H1 (cell line): ENCODE measurements around the gene SOS1. TPM values are rescaled to one million over a fixed set of nuclear protein-coding genes. Genes with fewer than 3 reads are reported as not detected.

Source experiments
- CREB1 ChIP-seq: IDR thresholded peaks from 2 replicates; pipeline ENCODE4 v1.6.1; 2012; ENCODE audit warnings: inconsistent platforms
- MAFK ChIP-seq: IDR thresholded peaks from 2 replicates; pipeline ENCODE4 v1.6.1; 2012; ENCODE audit warnings: low read depth, mild to moderate bottlenecking, improper control_type of control experiment, low read length
- polyA plus RNA-seq, 7 experiments: library from polyadenylated mRNA; depleted of rRNA in 3 of 7; stranded (reverse) in 5 of 7; unstranded in 2 of 7; fragments of >200 nt in 5 of 7; fragments of 200-250 nt in 2 of 7; gene quantifications; 1 replicate in 5 of 7; 2 replicates in 1 of 7; 4 replicates in 1 of 7; pipeline versions ENCODE4 v1.2.1 to v1.2.3, GENCODE V29; 2011 to 2013; ENCODE audit warnings: missing spikeins in 2 of 7, mixed read lengths in 2 of 7
- total RNA-seq: library from RNA; stranded (reverse); fragmentation: NEBNext Ultra II Directional; extraction: Animal tissue kit (Norgen Biotek cat#: 25700); gene quantifications from 2 replicates; pipeline ENCODE4 v1.2.1, GENCODE V29; 2021
- TF ChIP-seq, protein P1 (sequence below): fragments of 300-600 bp; sonication (generic); IDR thresholded peaks from 2 replicates; pipeline ENCODE4 v1.7.1; 2012; ENCODE audit warnings: low read length, moderate library complexity, mild to moderate bottlenecking, inconsistent platforms; ENCODE audit not compliant: insufficient replicate concordance

The SOS1 gene
- total and polyA plus RNA-seq, 2 of the 8 experiments (the other 6 are each of a cell fraction or from before 2014, with no cell fraction given): 25.7 to 27.0 TPM

DNA sequence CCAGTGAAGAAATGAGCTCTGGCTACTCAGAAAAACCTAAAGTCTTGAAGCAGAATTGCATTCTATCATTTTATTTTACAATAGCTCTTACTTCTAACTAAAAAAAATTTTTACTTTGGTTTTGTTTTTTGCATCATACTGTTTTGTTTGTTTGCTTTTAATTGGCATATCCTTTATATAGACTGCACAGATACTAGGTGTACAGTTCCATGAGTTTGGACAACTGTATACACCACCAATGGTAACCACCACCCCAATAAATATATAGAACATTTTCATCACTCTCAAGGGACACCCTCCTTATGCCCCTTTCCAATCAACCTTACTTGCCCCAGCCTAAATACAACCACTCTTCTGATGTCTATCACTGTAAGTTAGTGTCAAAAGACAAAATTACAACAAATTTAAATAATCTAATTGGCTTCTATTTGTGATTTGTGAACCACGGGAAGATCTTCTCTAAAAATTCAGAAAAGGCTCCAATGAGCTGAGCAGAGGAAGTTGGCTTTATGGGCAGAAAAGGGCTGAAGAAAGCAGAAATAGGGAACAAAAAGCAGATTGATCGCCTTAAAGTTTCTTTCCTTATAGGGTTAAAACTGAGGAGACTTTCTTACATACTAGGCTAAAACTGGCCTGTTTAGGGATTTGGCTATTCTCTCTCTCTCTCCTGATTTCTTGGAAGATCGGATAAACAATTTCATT is 22.2 kb upstream of the SOS1 start (continued):
- TF ChIP-seq, protein P1, sequence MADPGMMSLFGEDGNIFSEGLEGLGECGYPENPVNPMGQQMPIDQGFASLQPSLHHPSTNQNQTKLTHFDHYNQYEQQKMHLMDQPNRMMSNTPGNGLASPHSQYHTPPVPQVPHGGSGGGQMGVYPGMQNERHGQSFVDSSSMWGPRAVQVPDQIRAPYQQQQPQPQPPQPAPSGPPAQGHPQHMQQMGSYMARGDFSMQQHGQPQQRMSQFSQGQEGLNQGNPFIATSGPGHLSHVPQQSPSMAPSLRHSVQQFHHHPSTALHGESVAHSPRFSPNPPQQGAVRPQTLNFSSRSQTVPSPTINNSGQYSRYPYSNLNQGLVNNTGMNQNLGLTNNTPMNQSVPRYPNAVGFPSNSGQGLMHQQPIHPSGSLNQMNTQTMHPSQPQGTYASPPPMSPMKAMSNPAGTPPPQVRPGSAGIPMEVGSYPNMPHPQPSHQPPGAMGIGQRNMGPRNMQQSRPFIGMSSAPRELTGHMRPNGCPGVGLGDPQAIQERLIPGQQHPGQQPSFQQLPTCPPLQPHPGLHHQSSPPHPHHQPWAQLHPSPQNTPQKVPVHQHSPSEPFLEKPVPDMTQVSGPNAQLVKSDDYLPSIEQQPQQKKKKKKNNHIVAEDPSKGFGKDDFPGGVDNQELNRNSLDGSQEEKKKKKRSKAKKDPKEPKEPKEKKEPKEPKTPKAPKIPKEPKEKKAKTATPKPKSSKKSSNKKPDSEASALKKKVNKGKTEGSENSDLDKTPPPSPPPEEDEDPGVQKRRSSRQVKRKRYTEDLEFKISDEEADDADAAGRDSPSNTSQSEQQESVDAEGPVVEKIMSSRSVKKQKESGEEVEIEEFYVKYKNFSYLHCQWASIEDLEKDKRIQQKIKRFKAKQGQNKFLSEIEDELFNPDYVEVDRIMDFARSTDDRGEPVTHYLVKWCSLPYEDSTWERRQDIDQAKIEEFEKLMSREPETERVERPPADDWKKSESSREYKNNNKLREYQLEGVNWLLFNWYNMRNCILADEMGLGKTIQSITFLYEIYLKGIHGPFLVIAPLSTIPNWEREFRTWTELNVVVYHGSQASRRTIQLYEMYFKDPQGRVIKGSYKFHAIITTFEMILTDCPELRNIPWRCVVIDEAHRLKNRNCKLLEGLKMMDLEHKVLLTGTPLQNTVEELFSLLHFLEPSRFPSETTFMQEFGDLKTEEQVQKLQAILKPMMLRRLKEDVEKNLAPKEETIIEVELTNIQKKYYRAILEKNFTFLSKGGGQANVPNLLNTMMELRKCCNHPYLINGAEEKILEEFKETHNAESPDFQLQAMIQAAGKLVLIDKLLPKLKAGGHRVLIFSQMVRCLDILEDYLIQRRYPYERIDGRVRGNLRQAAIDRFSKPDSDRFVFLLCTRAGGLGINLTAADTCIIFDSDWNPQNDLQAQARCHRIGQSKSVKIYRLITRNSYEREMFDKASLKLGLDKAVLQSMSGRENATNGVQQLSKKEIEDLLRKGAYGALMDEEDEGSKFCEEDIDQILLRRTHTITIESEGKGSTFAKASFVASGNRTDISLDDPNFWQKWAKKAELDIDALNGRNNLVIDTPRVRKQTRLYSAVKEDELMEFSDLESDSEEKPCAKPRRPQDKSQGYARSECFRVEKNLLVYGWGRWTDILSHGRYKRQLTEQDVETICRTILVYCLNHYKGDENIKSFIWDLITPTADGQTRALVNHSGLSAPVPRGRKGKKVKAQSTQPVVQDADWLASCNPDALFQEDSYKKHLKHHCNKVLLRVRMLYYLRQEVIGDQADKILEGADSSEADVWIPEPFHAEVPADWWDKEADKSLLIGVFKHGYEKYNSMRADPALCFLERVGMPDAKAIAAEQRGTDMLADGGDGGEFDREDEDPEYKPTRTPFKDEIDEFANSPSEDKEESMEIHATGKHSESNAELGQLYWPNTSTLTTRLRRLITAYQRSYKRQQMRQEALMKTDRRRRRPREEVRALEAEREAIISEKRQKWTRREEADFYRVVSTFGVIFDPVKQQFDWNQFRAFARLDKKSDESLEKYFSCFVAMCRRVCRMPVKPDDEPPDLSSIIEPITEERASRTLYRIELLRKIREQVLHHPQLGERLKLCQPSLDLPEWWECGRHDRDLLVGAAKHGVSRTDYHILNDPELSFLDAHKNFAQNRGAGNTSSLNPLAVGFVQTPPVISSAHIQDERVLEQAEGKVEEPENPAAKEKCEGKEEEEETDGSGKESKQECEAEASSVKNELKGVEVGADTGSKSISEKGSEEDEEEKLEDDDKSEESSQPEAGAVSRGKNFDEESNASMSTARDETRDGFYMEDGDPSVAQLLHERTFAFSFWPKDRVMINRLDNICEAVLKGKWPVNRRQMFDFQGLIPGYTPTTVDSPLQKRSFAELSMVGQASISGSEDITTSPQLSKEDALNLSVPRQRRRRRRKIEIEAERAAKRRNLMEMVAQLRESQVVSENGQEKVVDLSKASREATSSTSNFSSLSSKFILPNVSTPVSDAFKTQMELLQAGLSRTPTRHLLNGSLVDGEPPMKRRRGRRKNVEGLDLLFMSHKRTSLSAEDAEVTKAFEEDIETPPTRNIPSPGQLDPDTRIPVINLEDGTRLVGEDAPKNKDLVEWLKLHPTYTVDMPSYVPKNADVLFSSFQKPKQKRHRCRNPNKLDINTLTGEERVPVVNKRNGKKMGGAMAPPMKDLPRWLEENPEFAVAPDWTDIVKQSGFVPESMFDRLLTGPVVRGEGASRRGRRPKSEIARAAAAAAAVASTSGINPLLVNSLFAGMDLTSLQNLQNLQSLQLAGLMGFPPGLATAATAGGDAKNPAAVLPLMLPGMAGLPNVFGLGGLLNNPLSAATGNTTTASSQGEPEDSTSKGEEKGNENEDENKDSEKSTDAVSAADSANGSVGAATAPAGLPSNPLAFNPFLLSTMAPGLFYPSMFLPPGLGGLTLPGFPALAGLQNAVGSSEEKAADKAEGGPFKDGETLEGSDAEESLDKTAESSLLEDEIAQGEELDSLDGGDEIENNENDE: no peak
- TF ChIP-seq CREB1 (no peak), MAFK (no peak)
